Sigmoid colon (tissue), 3 donors: ENCODE data around the gene DSCAML1.

Experiments used
- CTCF ChIP-seq, 4 experiments: fragments of 450-650 bp in 3 of 4; fragments of 200-600 bp in 1 of 4; IDR thresholded peaks; one replicate each; pipeline ENCODE4 v1.5.1; 2016 to 2019; ENCODE audit warnings: antibody characterized with exemption in 4 of 4, mild to moderate bottlenecking in 3 of 4, moderate library complexity in 2 of 4
- POLR2A ChIP-seq, 2 donors: fragments of 450-650 bp; IDR thresholded peaks; one replicate each; pipeline ENCODE4 v1.6.1; 2016; ENCODE audit warnings: antibody characterized with exemption in 2 of 2, mild to moderate bottlenecking in 2 of 2, moderate library complexity in 2 of 2

- no peak for TF ChIP-seq POLR2A (IDR thresholded peaks at IDR 0.05)
- TF ChIP-seq CTCF (IDR thresholded peaks at IDR 0.05) = no peak
These were observed 81.2 kb downstream of the DSCAML1 start for GRCh38 chr11:117715801-117716200.
